Ovary (tissue), 3 donors: ENCODE measurements around the gene HSF4.

Source experiments
- CTCF ChIP-seq, 3 donors: fragments of 450-650 bp in 2 of 3; fragments of 200-600 bp in 1 of 3; IDR thresholded peaks; one replicate each; pipeline versions ENCODE4 v1.5.1 to v1.8.0; 2016 to 2022; ENCODE audit warnings: antibody characterized with exemption in 3 of 3, mild to moderate bottlenecking in 1 of 3
- POLR2A ChIP-seq: fragments of 450-650 bp; IDR thresholded peaks from one replicate; pipeline ENCODE4 v1.6.1; 2017; ENCODE audit warnings: antibody characterized with exemption, mild to moderate bottlenecking, moderate library complexity
- donor health status: DM: no; HTN: no; CAD: no.

- no peak for TF ChIP-seq CTCF (IDR thresholded peaks at IDR 0.05)
- TF ChIP-seq POLR2A: no peak
These were observed 18.8 kb upstream of the HSF4 start for GRCh38 chr16:67145746-67146145.
